SK-N-SH (cell line): ENCODE measurements around the gene WTAP. TPM values are rescaled to one million over a fixed set of nuclear protein-coding genes. Genes with fewer than 3 reads are reported as not detected.

ENCODE experiments used
- CTCF ChIA-PET: fragments of 300-600, 350-600 bp; formaldehyde crosslinking; extraction: SDS; loops from one replicate; lab custom pipeline; 2021; lab: Yijun Ruan, JAX
- POLR2A ChIA-PET: fragments of 350-600 bp; sonication (Branson Sonifier 250); formaldehyde crosslinking; extraction: SDS; loops from one replicate; lab custom pipeline; 2020; ENCODE audit warnings: antibody characterized with exemption, inconsistent platforms; lab: Yijun Ruan, JAX
- DNase-seq: peaks from one replicate; pipeline ENCODE4 v3.0.0; 2012
- H2AFZ ChIP-seq: fragments of 200-600 bp; sonication (generic); 2 replicates; pipeline ENCODE4 v1.8.1; 2016; ENCODE audit warnings: antibody characterized with exemption, mild to moderate bottlenecking, low read depth
- H3F3A ChIP-seq: fragments of 200-600 bp; sonication (generic); replicated peaks from 2 replicates; pipeline ENCODE3; 2016; ENCODE audit warnings: antibody characterized with exemption, mild to moderate bottlenecking; ENCODE audit not compliant: insufficient read depth
- H3K27ac ChIP-seq, 2 experiments: fragments of 200-500 bp in 1 of 2; fragments of 200-600 bp in 1 of 2; sonication (Bioruptor generic) in 1 of 2; sonication (generic), shearing (Covaris generic) in 1 of 2; 2 replicates each; pipeline versions ENCODE4 v1.5.1 to v1.6.1; 2014 to 2016; ENCODE audit warnings: low read depth in 2 of 2, inconsistent platforms in 1 of 2, low read length in 1 of 2, mild to moderate bottlenecking in 1 of 2, mixed read lengths in 1 of 2
- H3K27me3 ChIP-seq: fragments of 200-600 bp; sonication (generic), shearing (Covaris generic); 2 replicates; pipeline ENCODE4 v1.6.1; 2016; ENCODE audit warnings: mixed run types; ENCODE audit not compliant: insufficient read depth
- H3K36me3 ChIP-seq, 2 experiments: fragments of 200-500 bp in 1 of 2; fragments of 200-600 bp in 1 of 2; sonication (Bioruptor generic) in 1 of 2; sonication (generic) in 1 of 2; replicated peaks in 1 of 2; 2 replicates each; pipeline versions ENCODE3 to v1.5.1; 2014 to 2016; ENCODE audit warnings: low read length in 1 of 2, mild to moderate bottlenecking in 1 of 2; ENCODE audit not compliant: insufficient read depth in 2 of 2, control insufficient read depth in 1 of 2
- H3K4me1 ChIP-seq, 2 experiments: fragments of 200-500 bp in 1 of 2; fragments of 200-600 bp in 1 of 2; sonication (Bioruptor generic) in 1 of 2; sonication (generic), shearing (Covaris generic) in 1 of 2; 2 replicates each; pipeline versions ENCODE4 v1.5.1 to v1.6.1; 2014 to 2016; ENCODE audit warnings: low read depth in 1 of 2, low read length in 1 of 2, mixed run types in 1 of 2; ENCODE audit not compliant: insufficient read depth in 2 of 2, control insufficient read depth in 1 of 2
- H3K4me2 ChIP-seq: fragments of 200-600 bp; sonication (generic), shearing (Covaris generic); 2 replicates; pipeline ENCODE4 v1.6.1; 2017; ENCODE audit warnings: mixed run types
- H3K4me3 ChIP-seq, 2 experiments: fragments of 200-500 bp in 1 of 2; fragments of 200-600 bp in 1 of 2; sonication (Bioruptor generic) in 1 of 2; sonication (generic), shearing (Covaris generic) in 1 of 2; 2 replicates each; pipeline versions ENCODE4 v1.5.1 to v1.8.1; 2014 to 2016; ENCODE audit warnings: low read depth in 2 of 2, inconsistent platforms in 1 of 2, low read length in 1 of 2, mild to moderate bottlenecking in 1 of 2, mixed read lengths in 1 of 2, moderate library complexity in 1 of 2
- H3K79me2 ChIP-seq: fragments of 200-600 bp; sonication (generic); 2 replicates; pipeline ENCODE4 v1.8.1; 2017; ENCODE audit warnings: mild to moderate bottlenecking; ENCODE audit not compliant: insufficient read depth
- H3K9ac ChIP-seq: fragments of 200-600 bp; sonication (generic); 2 replicates; pipeline ENCODE4 v1.6.1; 2017; ENCODE audit warnings: mixed run types
- H3K9me2 ChIP-seq: fragments of 200-600 bp; sonication (generic); 2 replicates; pipeline ENCODE4 v1.6.1; 2017; ENCODE audit warnings: mixed run types
- H3K9me3 ChIP-seq: fragments of 200-600 bp; sonication (generic); 2 replicates; pipeline ENCODE4 v1.6.1; 2017; ENCODE audit warnings: mixed run types, mild to moderate bottlenecking, moderate library complexity
- H4K20me1 ChIP-seq: fragments of 200-600 bp; sonication (generic); 2 replicates; pipeline ENCODE4 v1.6.1; 2017; ENCODE audit warnings: mild to moderate bottlenecking, mixed run types; ENCODE audit not compliant: insufficient read depth
- CHD2 ChIP-seq: fragments of 150-350 bp; IDR thresholded peaks from 2 replicates; pipeline ENCODE4 v1.6.1; 2018; ENCODE audit warnings: low read length; ENCODE audit not compliant: partially characterized antibody
- EP300 ChIP-seq, 2 experiments: IDR thresholded peaks; 2 replicates each; pipeline versions ENCODE4 v1.4.0 to v1.6.1; 2012; ENCODE audit warnings: borderline replicate concordance in 1 of 2, low read depth in 1 of 2, low read length in 1 of 2
- FOXM1 ChIP-seq: IDR thresholded peaks from 2 replicates; pipeline ENCODE4 v1.4.0; 2012; ENCODE audit warnings: low read depth, mild to moderate bottlenecking
- MEF2A ChIP-seq: IDR thresholded peaks from 2 replicates; pipeline ENCODE4 v1.4.0; 2012; ENCODE audit warnings: low read depth, borderline replicate concordance
- MXI1 ChIP-seq: IDR thresholded peaks from 2 replicates; pipeline ENCODE4 v1.6.1; 2012; ENCODE audit warnings: mild to moderate bottlenecking, low read depth, low read length, improper control_type of control experiment
- NFIC ChIP-seq: IDR thresholded peaks from 2 replicates; pipeline ENCODE4 v1.4.0; 2012; ENCODE audit warnings: borderline replicate concordance
- POLR2AphosphoS5 ChIP-seq: IDR thresholded peaks from 2 replicates; pipeline ENCODE4 v1.6.1; 2012; ENCODE audit warnings: low read depth, low read length
- RFX5 ChIP-seq: IDR thresholded peaks from 2 replicates; pipeline ENCODE4 v1.6.1; 2012; ENCODE audit warnings: mild to moderate bottlenecking, improper control_type of control experiment, low read length
- SMC3 ChIP-seq: IDR thresholded peaks from 2 replicates; pipeline ENCODE4 v1.6.1; 2012; ENCODE audit warnings: low read depth, low read length, improper control_type of control experiment
- TCF12 ChIP-seq: IDR thresholded peaks from 2 replicates; pipeline ENCODE4 v1.4.0; 2012
- WGBS: methylation state at CpG from one replicate; pipeline ENCODE4 v1.1.6; 2017; ENCODE audit warnings: low lambda C conversion rate; 5-methylcytosine and 5-hydroxymethylcytosine counted together
- polyA plus RNA-seq, 3 experiments: library from polyadenylated mRNA; depleted of rRNA; stranded (reverse); fragments of >200 nt; gene quantifications; 2 replicates each; pipeline ENCODE4 v1.2.3, GENCODE V29; 2012
- TF ChIP-seq, protein P1 (sequence below): IDR thresholded peaks from 2 replicates; pipeline ENCODE4 v1.4.0; 2012; ENCODE audit warnings: low read depth
- TF ChIP-seq, protein P2 (sequence below): IDR thresholded peaks from 2 replicates; pipeline ENCODE4; 2012
- TF ChIP-seq, protein P3 (sequence below): fragments of 200-600 bp; sonication (generic); IDR thresholded peaks from 2 replicates; pipeline ENCODE4 v1.6.1; 2017; ENCODE audit warnings: antibody characterized with exemption, mild to moderate bottlenecking, moderate library complexity
- TF ChIP-seq, protein P4 (sequence below): IDR thresholded peaks from 2 replicates; pipeline ENCODE4 v1.4.0; 2012; ENCODE audit warnings: low read depth, borderline replicate concordance
- TF ChIP-seq, protein P5 (sequence below): IDR thresholded peaks from 2 replicates; pipeline ENCODE4 v1.4.0; 2012; ENCODE audit warnings: low read depth, borderline replicate concordance
- TF ChIP-seq, protein P6 (sequence below): fragments of 150-350 bp; IDR thresholded peaks from 2 replicates; pipeline ENCODE4 v1.6.1; 2016; ENCODE audit warnings: mild to moderate bottlenecking, low read depth, low read length

Gene WTAP
- polyA plus RNA-seq, 1 of the 3 experiments (the other 2 are of a cell fraction): 12.8 TPM

DNA sequence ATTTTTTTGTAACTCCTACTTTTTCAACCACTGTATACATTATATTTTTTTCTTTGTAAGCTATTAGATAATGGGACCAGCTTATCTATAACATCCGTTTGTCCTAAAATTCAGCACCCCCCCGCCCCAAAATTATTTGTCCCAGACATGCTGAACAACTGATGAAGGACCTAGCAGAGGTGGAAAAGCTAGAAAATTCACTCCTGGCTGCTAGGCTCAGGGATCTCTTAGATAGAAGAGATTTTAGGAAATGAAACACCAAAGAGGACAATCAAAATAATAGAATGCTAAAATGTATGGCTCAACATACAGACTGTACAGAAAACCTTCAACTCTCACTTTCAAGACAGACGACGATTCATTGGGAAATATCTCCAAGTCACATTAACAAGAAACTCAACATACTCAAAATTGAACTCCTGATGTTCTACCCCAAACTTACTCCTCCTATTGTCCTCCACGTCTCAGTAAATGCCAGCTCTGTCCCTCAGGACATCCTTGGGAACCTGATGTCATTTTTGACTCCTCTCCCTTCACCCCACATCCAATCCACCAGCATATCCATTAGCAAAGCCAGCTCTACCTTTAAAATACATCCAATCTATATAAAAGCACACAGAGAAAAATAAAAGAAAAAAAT lies 38.9 kb upstream of the WTAP start:
- DNase-seq: no peak
- Histone ChIP-seq H3K4me2 (no peak overlapping the region), H3K79me2 (peaks cover 52% of the 10 kb centered on the region), H3K9me2 (no peaks in the 10 kb centered on the region), H3F3A (no peaks in the 10 kb centered on the region), H3K4me1 (peaks cover 0 to 10% of the 10 kb centered on the region in 2 experiments; a peak in 2 of 4 replicates), H3K9ac (no peak overlapping the region)
- TF ChIP-seq NFIC: no peak
- TF ChIP-seq MXI1: no peak
- TF ChIP-seq, protein P1, sequence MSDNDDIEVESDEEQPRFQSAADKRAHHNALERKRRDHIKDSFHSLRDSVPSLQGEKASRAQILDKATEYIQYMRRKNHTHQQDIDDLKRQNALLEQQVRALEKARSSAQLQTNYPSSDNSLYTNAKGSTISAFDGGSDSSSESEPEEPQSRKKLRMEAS: no peak
- TF ChIP-seq FOXM1: no peak
- no peak for TF ChIP-seq EP300 (IDR thresholded peaks at IDR 0.05; ENCODE audit: borderline replicate concordance in 1 of 2, low read depth in 1 of 2, low read length in 1 of 2)
- no peak for TF ChIP-seq TCF12
- TF ChIP-seq, protein P2, sequence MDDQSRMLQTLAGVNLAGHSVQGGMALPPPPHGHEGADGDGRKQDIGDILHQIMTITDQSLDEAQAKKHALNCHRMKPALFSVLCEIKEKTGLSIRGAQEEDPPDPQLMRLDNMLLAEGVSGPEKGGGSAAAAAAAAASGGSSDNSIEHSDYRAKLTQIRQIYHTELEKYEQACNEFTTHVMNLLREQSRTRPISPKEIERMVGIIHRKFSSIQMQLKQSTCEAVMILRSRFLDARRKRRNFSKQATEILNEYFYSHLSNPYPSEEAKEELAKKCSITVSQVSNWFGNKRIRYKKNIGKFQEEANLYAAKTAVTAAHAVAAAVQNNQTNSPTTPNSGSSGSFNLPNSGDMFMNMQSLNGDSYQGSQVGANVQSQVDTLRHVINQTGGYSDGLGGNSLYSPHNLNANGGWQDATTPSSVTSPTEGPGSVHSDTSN: no peak
- TF ChIP-seq CHD2: no peak
- TF ChIP-seq, protein P3, sequence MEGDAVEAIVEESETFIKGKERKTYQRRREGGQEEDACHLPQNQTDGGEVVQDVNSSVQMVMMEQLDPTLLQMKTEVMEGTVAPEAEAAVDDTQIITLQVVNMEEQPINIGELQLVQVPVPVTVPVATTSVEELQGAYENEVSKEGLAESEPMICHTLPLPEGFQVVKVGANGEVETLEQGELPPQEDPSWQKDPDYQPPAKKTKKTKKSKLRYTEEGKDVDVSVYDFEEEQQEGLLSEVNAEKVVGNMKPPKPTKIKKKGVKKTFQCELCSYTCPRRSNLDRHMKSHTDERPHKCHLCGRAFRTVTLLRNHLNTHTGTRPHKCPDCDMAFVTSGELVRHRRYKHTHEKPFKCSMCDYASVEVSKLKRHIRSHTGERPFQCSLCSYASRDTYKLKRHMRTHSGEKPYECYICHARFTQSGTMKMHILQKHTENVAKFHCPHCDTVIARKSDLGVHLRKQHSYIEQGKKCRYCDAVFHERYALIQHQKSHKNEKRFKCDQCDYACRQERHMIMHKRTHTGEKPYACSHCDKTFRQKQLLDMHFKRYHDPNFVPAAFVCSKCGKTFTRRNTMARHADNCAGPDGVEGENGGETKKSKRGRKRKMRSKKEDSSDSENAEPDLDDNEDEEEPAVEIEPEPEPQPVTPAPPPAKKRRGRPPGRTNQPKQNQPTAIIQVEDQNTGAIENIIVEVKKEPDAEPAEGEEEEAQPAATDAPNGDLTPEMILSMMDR: no peak
- no peak for TF ChIP-seq RFX5
- TF ChIP-seq, protein P4, sequence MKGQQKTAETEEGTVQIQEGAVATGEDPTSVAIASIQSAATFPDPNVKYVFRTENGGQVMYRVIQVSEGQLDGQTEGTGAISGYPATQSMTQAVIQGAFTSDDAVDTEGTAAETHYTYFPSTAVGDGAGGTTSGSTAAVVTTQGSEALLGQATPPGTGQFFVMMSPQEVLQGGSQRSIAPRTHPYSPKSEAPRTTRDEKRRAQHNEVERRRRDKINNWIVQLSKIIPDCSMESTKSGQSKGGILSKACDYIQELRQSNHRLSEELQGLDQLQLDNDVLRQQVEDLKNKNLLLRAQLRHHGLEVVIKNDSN: no peak
- TF ChIP-seq MEF2A: no peak
- TF ChIP-seq SMC3: no peak
- TF ChIP-seq, protein P5, sequence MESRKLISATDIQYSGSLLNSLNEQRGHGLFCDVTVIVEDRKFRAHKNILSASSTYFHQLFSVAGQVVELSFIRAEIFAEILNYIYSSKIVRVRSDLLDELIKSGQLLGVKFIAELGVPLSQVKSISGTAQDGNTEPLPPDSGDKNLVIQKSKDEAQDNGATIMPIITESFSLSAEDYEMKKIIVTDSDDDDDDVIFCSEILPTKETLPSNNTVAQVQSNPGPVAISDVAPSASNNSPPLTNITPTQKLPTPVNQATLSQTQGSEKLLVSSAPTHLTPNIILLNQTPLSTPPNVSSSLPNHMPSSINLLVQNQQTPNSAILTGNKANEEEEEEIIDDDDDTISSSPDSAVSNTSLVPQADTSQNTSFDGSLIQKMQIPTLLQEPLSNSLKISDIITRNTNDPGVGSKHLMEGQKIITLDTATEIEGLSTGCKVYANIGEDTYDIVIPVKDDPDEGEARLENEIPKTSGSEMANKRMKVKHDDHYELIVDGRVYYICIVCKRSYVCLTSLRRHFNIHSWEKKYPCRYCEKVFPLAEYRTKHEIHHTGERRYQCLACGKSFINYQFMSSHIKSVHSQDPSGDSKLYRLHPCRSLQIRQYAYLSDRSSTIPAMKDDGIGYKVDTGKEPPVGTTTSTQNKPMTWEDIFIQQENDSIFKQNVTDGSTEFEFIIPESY: no peak
- no peak for TF ChIP-seq POLR2AphosphoS5
- TF ChIP-seq, protein P6, sequence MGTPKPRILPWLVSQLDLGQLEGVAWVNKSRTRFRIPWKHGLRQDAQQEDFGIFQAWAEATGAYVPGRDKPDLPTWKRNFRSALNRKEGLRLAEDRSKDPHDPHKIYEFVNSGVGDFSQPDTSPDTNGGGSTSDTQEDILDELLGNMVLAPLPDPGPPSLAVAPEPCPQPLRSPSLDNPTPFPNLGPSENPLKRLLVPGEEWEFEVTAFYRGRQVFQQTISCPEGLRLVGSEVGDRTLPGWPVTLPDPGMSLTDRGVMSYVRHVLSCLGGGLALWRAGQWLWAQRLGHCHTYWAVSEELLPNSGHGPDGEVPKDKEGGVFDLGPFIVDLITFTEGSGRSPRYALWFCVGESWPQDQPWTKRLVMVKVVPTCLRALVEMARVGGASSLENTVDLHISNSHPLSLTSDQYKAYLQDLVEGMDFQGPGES: no peak
- TF ChIP-seq, all 33 proteins: peak for 0
- 83% methylated on average over 5 of the region's 5 CpGs for WGBS
- CTCF ChIA-PET: interaction anchor here (0.6 to 1.0 kb wide), 2 partner anchors 97 to 832 kb away, joined by 3 read pairs; no protein-coding TSS in a partner anchor
- Histone ChIP-seq H2AFZ (no peak overlapping the region), H3K4me3 (no peak overlapping the region), H3K27ac (no peak overlapping the region), H3K9me3 (no peaks in the 10 kb centered on the region), H3K36me3 (peaks cover 12 to 28% of the 10 kb centered on the region in 2 experiments), H3K27me3 (no peaks in the 10 kb centered on the region), H4K20me1 (no peaks in the 10 kb centered on the region; the same call in 1 of the 2 replicates)
- POLR2A ChIA-PET: no interaction called here
